Kidney capillary endothelial cell (primary cell): ENCODE results near the gene IL26.

Experiments used
- DNase-seq: peaks from one replicate; pipeline ENCODE4 v3.0.0-alpha.2; 2018; ENCODE audit warnings: low spot score

The IL26 gene

DNA sequence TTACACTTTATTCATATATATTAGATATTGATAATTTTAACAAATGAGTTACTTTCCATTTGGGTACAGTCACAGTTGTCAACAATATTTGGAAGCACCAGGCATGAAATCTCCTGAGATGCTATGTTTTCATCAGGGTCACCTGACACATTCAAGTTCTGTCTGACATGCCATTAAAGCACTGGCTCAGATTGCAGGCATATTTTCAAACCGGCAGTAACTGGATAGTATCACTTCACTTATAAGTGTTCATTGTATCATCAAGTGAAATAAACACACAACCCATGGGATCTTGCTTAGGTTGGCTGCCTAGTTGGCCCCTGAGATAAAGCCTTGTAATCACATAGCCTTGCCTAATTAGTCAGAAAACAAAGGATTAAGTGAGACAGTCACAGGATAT is 70.8 kb downstream of the IL26 start:
- no peak for DNase-seq
